Body of pancreas (tissue), 4 donors: Measurements from ENCODE around the gene CDK11B.
"Not testable (repeated sequence)": the region's sequence is repeated elsewhere in the genome, so short reads cannot be mapped to it uniquely, and the experiment has no call there.

Source experiments
- CTCF ChIP-seq, 7 experiments: fragments of 450-650 bp in 4 of 7; fragments of 200-600 bp in 3 of 7; sonication (generic) in 3 of 7; IDR thresholded peaks; one replicate each; pipeline ENCODE4 v1.5.1; 2016 to 2019; ENCODE audit warnings: antibody characterized with exemption in 7 of 7
- POLR2A ChIP-seq, 3 donors: fragments of 450-650 bp; IDR thresholded peaks; one replicate each; pipeline ENCODE4 v1.6.1; 2016; ENCODE audit warnings: antibody characterized with exemption in 3 of 3, mild to moderate bottlenecking in 2 of 3

- TF ChIP-seq CTCF (IDR thresholded peaks at IDR 0.05) = not testable (repeated sequence)
- TF ChIP-seq POLR2A (IDR thresholded peaks at IDR 0.05) = peak in 1 of 3 donors; percentile 40
Observed at GRCh38 chr1:1692324-1692713, 33.5 kb upstream of the CDK11B start.
